Measurements from ENCODE around the gene HAPLN2.

HAPLN2 gene

GRCh38 chr1:156667968-156668709 is 48.9 kb downstream of the HAPLN2 start:
- no peak overlapping the region for H3K9ac ChIP-seq (ENCODE audit: low read length)
- H3K27me3 ChIP-seq (ENCODE audit: control insufficient read depth, insufficient read depth, low read length), result no peaks in the 10 kb centered on the region
- H3K27ac ChIP-seq (ENCODE audit: low read length), result no peak overlapping the region
- H3K4me1 ChIP-seq (ENCODE audit: control insufficient read depth, low read depth, low read length), result peaks cover 56% of the 10 kb centered on the region
- peaks cover 17% of the 10 kb centered on the region for H3K36me3 ChIP-seq (ENCODE audit: control insufficient read depth, low read depth, low read length)
- no peak overlapping the region for H3K4me3 ChIP-seq (ENCODE audit: low read length)
- no peaks in the 10 kb centered on the region for H3K9me3 ChIP-seq (ENCODE audit: control insufficient read depth, low read depth, low read length)

DNA sequence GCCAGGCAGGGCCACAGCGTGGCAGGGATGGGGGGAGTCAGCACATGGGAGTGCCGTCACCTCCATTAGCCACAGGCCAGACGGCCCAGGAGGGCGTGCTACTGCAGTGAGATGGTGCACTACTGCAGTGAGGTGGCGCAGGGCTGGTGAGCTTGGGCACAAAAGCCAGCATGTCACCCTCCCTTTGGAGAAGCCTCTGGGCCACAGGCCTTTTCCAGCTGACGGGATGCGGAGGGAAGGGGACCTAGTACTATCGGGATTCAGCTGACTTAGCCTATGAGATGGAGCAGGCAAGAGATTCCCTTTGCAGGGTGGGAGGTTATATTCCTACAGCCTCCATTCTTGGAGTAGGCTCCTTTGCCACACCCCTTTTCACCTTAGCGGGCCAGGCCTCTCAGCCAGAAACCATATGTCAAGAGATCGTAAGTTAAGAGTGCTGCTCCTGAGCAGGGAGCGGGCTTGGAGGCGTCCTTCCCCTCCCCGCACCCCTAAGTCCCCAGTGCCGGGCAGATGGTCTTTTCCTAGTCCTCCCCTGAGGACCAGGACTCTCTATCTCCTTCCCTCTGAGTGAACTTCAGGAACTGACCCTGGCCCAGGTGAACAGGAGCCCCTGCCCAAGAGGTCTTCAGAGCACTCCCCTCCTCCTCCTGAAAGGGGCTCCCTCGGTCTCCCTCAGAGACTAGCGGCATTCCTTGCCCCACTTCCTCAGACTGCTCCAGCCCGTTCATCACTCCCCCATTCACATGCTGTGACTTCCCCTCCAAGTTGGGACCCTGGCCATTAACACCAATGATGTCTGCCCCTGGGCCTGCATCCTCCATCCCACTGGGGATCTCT is 49.8 kb downstream of the HAPLN2 start:
- no peak overlapping the region for H3K27ac ChIP-seq (ENCODE audit: low read length)
- peaks cover 17% of the 10 kb centered on the region for H3K36me3 ChIP-seq (ENCODE audit: control insufficient read depth, low read depth, low read length)
- no peak overlapping the region for H3K9ac ChIP-seq (ENCODE audit: low read length)
- peaks cover 54% of the 10 kb centered on the region for H3K4me1 ChIP-seq (ENCODE audit: control insufficient read depth, low read depth, low read length)
- H3K9me3 ChIP-seq (ENCODE audit: control insufficient read depth, low read depth, low read length), result no peaks in the 10 kb centered on the region
- no peaks in the 10 kb centered on the region for H3K27me3 ChIP-seq (ENCODE audit: control insufficient read depth, insufficient read depth, low read length)
- no peak overlapping the region for H3K4me3 ChIP-seq (ENCODE audit: low read length)

- Histone ChIP-seq H3K27me3 (ENCODE audit: control insufficient read depth, insufficient read depth, low read length) (no peaks in the 10 kb centered on the region), H3K9me3 (ENCODE audit: control insufficient read depth, low read depth, low read length) (no peaks in the 10 kb centered on the region), H3K27ac (ENCODE audit: low read length) (no peak overlapping the region), H3K9ac (ENCODE audit: low read length) (no peak overlapping the region), H3K4me1 (ENCODE audit: control insufficient read depth, low read depth, low read length) (peaks cover 54% of the 10 kb centered on the region), H3K36me3 (ENCODE audit: control insufficient read depth, low read depth, low read length) (peaks cover 18% of the 10 kb centered on the region), H3K4me3 (ENCODE audit: low read length) (no peak overlapping the region)
These were observed 50.6 kb downstream of the HAPLN2 start for GRCh38 chr1:156669794-156670193.

DNA sequence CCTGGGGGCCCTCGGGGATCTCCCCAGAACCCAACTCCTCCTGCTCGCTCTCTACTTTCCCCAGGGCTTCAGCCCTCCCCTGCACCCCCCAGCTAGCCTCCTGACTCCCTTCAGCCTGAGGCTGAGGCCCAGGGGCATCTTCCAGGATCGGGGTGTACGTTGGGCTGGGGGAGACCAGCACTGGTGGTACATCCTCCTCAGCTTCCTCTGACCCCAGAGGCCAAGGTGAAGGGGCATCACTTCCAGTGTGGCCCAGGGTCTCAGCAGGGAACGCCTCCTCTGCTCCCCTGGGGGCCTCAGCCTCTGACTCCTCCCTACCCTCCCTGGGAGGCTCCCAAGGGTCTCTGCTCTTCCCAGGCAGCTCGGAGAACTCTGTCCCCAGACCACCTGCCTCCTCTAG is 51.1 kb downstream of the HAPLN2 start:
- Histone ChIP-seq H3K9me3 (ENCODE audit: control insufficient read depth, low read depth, low read length) (no peaks in the 10 kb centered on the region), H3K9ac (ENCODE audit: low read length) (no peak overlapping the region), H3K36me3 (ENCODE audit: control insufficient read depth, low read depth, low read length) (peaks cover 24% of the 10 kb centered on the region), H3K4me1 (ENCODE audit: control insufficient read depth, low read depth, low read length) (peaks cover 56% of the 10 kb centered on the region), H3K27me3 (ENCODE audit: control insufficient read depth, insufficient read depth, low read length) (no peaks in the 10 kb centered on the region), H3K4me3 (ENCODE audit: low read length) (no peak overlapping the region), H3K27ac (ENCODE audit: low read length) (no peak overlapping the region)

DNA sequence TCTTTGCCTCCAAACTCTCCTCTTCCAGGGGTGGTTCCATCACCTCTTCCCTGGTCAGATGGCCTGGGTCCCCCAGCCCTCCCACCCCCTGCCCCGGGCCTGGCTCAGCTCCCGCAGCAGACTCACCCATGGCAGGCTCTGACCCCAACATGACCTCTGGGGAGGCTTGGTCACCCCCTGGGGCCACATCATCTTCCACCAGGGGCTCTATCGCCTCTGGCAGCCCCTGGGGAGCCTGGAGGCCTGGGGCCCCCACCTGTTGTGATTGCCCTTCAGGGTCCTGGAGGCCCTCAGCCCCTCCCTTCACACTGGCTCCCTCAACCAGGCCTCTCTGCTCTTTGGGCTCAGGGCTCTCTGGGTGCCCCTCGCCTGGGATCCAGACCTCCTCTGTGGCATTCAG is 51.6 kb downstream of the HAPLN2 start:
- no peak overlapping the region for H3K9ac ChIP-seq (ENCODE audit: low read length)
- H3K4me3 ChIP-seq (ENCODE audit: low read length), result no peak overlapping the region
- H3K27ac ChIP-seq (ENCODE audit: low read length), result no peak overlapping the region
- H3K9me3 ChIP-seq (ENCODE audit: control insufficient read depth, low read depth, low read length), result no peaks in the 10 kb centered on the region
- peaks cover 26% of the 10 kb centered on the region for H3K36me3 ChIP-seq (ENCODE audit: control insufficient read depth, low read depth, low read length)
- no peaks in the 10 kb centered on the region for H3K27me3 ChIP-seq (ENCODE audit: control insufficient read depth, insufficient read depth, low read length)
- H3K4me1 ChIP-seq (ENCODE audit: control insufficient read depth, low read depth, low read length), result peaks cover 57% of the 10 kb centered on the region

DNA sequence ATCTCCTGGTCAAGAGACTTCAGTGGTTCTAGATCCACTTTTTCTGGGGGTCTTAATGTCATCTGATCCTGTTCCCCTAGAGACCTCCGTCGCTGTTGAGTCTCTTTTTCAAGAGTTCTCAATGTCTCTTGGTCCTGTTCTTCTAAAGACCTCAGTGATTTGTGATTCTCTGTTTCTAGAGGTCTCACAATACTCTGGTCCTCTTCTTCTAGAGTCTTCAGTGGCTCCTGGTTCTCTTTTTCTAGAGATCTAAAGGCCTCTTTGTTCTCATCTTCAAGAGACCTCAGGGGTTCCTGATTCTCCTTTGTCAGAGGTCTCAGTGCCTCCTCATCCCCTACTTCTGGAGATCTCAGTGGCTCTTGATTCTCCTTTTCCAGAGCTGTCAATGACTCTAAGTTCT is 52.6 kb downstream of the HAPLN2 start:
- Histone ChIP-seq H3K36me3 (ENCODE audit: control insufficient read depth, low read depth, low read length) (peaks cover 26% of the 10 kb centered on the region), H3K27me3 (ENCODE audit: control insufficient read depth, insufficient read depth, low read length) (peaks cover 6% of the 10 kb centered on the region), H3K4me3 (ENCODE audit: low read length) (no peak overlapping the region), H3K27ac (ENCODE audit: low read length) (no peak overlapping the region), H3K9me3 (ENCODE audit: control insufficient read depth, low read depth, low read length) (no peaks in the 10 kb centered on the region), H3K4me1 (ENCODE audit: control insufficient read depth, low read depth, low read length) (peaks cover 57% of the 10 kb centered on the region), H3K9ac (ENCODE audit: low read length) (no peak overlapping the region)

DNA sequence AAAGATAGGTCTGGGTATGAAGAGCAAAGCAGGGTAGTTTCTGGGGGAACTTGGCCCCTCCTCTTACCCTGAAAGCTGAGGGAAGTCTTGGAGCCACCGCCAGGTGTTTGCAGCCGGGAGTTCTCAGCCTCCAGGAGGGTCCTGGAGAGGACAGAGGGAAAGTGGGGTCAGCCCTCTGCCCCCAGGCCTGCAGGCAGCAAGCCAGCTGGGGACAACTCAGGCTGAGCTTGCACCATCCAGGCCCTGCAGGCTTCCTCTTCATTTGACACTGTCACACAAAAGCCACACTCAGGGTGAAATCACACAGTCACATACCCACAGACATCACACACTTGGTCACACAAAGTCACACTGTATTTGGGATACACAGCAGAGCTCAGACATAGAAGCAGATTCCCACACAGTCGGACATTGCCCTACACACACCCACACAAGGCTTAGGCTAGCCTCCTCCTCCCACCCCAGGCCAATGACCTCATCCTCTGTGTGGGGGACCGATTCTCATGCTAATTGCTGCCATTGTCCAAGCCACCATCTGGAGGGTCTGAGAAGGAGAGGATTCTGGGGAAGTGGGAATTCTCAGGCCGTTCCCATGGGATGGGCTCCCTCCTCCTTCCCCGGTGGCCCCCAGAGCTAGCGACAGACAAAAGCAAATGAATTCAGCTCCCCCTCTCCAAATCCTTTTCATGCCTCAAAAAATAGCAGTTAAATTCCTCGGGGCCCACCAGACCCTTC is 54.3 kb downstream of the HAPLN2 start:
- peaks cover 26% of the 10 kb centered on the region for H3K36me3 ChIP-seq (ENCODE audit: control insufficient read depth, low read depth, low read length)
- H3K27ac ChIP-seq (ENCODE audit: low read length), result peak overlapping the region; percentile 65

More for the DNA sequence above, 54.3 kb downstream of the HAPLN2 start:
- Histone ChIP-seq H3K9me3 (ENCODE audit: control insufficient read depth, low read depth, low read length) (no peaks in the 10 kb centered on the region), H3K4me1 (ENCODE audit: control insufficient read depth, low read depth, low read length) (peaks cover 53% of the 10 kb centered on the region), H3K4me3 (ENCODE audit: low read length) (peak overlapping the region; percentile 82), H3K27me3 (ENCODE audit: control insufficient read depth, insufficient read depth, low read length) (peaks cover 6% of the 10 kb centered on the region), H3K9ac (ENCODE audit: low read length) (peak overlapping the region; percentile 86)
